Measurements from ENCODE around the gene LEF1. TPM values are rescaled to one million over a fixed set of nuclear protein-coding genes. Genes with fewer than 3 reads are reported as not detected.

LEF1 gene
- total RNA-seq, 2 experiments from 2014 or later: 281 to 309 TPM

- peaks cover 42% of the 10 kb centered on the region for H3K36me3 Mint-ChIP-seq
- DNase-seq: no peak
- H3K9me3 Mint-ChIP-seq: peaks cover 4% of the 10 kb centered on the region
- no peaks in the 10 kb centered on the region for H3K27me3 Mint-ChIP-seq
- ATAC-seq (ENCODE audit: low read depth): no peak
- H3K4me3 Mint-ChIP-seq: no peak overlapping the region
- H3K4me1 Mint-ChIP-seq: peaks cover 17% of the 10 kb centered on the region
- POLR2A ChIA-PET: no interaction called here
- H3K27ac Mint-ChIP-seq: no peak overlapping the region
Measured at GRCh38 chr4:108004646-108005045, 164.1 kb downstream of the LEF1 start.

- Mint-ChIP-seq H3K36me3 (peaks cover 43% of the 10 kb centered on the region), H3K4me1 (peaks cover 17% of the 10 kb centered on the region), H3K27me3 (no peaks in the 10 kb centered on the region), H3K4me3 (no peak overlapping the region), H3K9me3 (peaks cover 4% of the 10 kb centered on the region), H3K27ac (no peak overlapping the region)
- no peak for ATAC-seq (ENCODE audit: low read depth)
- POLR2A ChIA-PET: no interaction called here
- DNase-seq: no peak
Measured at GRCh38 chr4:108003982-108004515, 164.7 kb downstream of the LEF1 start.

- Mint-ChIP-seq H3K36me3 (peaks cover 60% of the 10 kb centered on the region), H3K4me1 (peaks cover 20% of the 10 kb centered on the region), H3K4me3 (no peak overlapping the region), H3K27ac (no peak overlapping the region), H3K27me3 (no peaks in the 10 kb centered on the region), H3K9me3 (peaks cover 4% of the 10 kb centered on the region)
- DNase-seq: no peak
- ATAC-seq (ENCODE audit: low read depth): no peak
- POLR2A ChIA-PET: no interaction called here
Measured at GRCh38 chr4:108001540-108002135, 167.1 kb downstream of the LEF1 start.

GRCh38 chr4:107999932-108000539 lies 168.7 kb downstream of the LEF1 start:
- Mint-ChIP-seq H3K27me3 (no peaks in the 10 kb centered on the region), H3K4me3 (no peak overlapping the region), H3K27ac (no peak overlapping the region), H3K4me1 (peaks cover 17% of the 10 kb centered on the region), H3K36me3 (peaks cover 68% of the 10 kb centered on the region), H3K9me3 (peaks cover 4% of the 10 kb centered on the region)
- DNase-seq: no peak
- POLR2A ChIA-PET: interaction anchor here (1.0 kb wide), 1 partner anchor 10 kb away, joined by 3 read pairs; the partner anchor contains the start of gene HADH
- no peak for ATAC-seq (ENCODE audit: low read depth)

- H3K9me3 Mint-ChIP-seq: peaks cover 4% of the 10 kb centered on the region
- no peaks in the 10 kb centered on the region for H3K27me3 Mint-ChIP-seq
- peaks cover 27% of the 10 kb centered on the region for H3K4me1 Mint-ChIP-seq
- POLR2A ChIA-PET: no interaction called here
- DNase-seq (no peak), ATAC-seq (ENCODE audit: low read depth) (no peak)
- no peak overlapping the region for H3K27ac Mint-ChIP-seq
- H3K4me3 Mint-ChIP-seq: no peak overlapping the region
- peaks cover 68% of the 10 kb centered on the region for H3K36me3 Mint-ChIP-seq
Measured at GRCh38 chr4:107997794-107998193, 170.9 kb downstream of the LEF1 start.

Other genes starting within 250 kb of the LEF1 start
- gene CYP2U1, start 237.4 kb downstream of the LEF1 start, total RNA-seq: 1 to 10 TPM; 5.3 to 5.4 TPM
- 10 to 100 TPM; 45.3 to 46.6 TPM for gene HADH, start 179.0 kb downstream of the LEF1 start, total RNA-seq